K562 (cell line): Measurements from ENCODE around the gene SESN2. TPM values are rescaled to one million over a fixed set of nuclear protein-coding genes. Genes with fewer than 3 reads are reported as not detected.

Experiments used
- FIP1L1 ChIP-seq: fragments of 200-400 bp; formaldehyde crosslinking; IDR thresholded peaks from 2 replicates; pipeline ENCODE4 v1.6.1; 2018; ENCODE audit warnings: mild to moderate bottlenecking, low read depth, low read length; ENCODE audit not compliant: poor library complexity, severe bottlenecking
- HDAC3 ChIP-seq: fragments of 450-650 bp; IDR thresholded peaks from 2 replicates; pipeline ENCODE4 v1.6.1; 2018; ENCODE audit warnings: borderline replicate concordance, mild to moderate bottlenecking, moderate library complexity; ENCODE audit not compliant: partially characterized antibody
- KDM1A ChIP-seq, 2 experiments: fragments of 450-650 bp; IDR thresholded peaks; 2 replicates each; pipeline ENCODE4 v1.6.1; 2016; ENCODE audit warnings: mild to moderate bottlenecking in 2 of 2
- SOX6 ChIP-seq: fragments of 450-650 bp; IDR thresholded peaks from 2 replicates; pipeline ENCODE4 v1.6.1; 2014; ENCODE audit warnings: mild to moderate bottlenecking
- polyA plus RNA-seq, 8 experiments: library from polyadenylated mRNA; depleted of rRNA in 4 of 8; stranded (reverse) in 5 of 8; unstranded in 3 of 8; fragments of >200 nt; fragmentation: Nextera tagmentation in 2 of 8; fragmentation: Illumina TruSeq in 1 of 8; extraction: Ambion mirVana in 2 of 8; extraction: Trizol in 1 of 8; gene quantifications; 2 replicates each; pipeline versions ENCODE4 v1.2.1 to v1.2.3, GENCODE V29; 2011 to 2014; ENCODE audit warnings: inconsistent platforms in 1 of 8, missing spikeins in 1 of 8
- total RNA-seq, 7 experiments: library from RNA; depleted of rRNA in 6 of 7; stranded (reverse); fragments of >200 nt in 6 of 7; fragmentation: Illumina TruSeq in 2 of 7; extraction: Trizol in 2 of 7; gene quantifications; 2 replicates each; pipeline versions ENCODE4 v1.2.1 to v1.2.3, GENCODE V29; 2011 to 2021; ENCODE audit warnings: low replicate concordance in 1 of 7
- TF ChIP-seq, protein P1 (sequence below): fragments of 250-450 bp; sonication (Bioruptor Pico); IDR thresholded peaks from 2 replicates; pipeline ENCODE4 v1.4.0; 2020
- TF ChIP-seq, protein P2 (sequence below): fragments of 450-650 bp; IDR thresholded peaks from 2 replicates; pipeline ENCODE4 v1.6.1; 2016
- TF ChIP-seq, protein P3 (sequence below): fragments of 200-800 bp; sonication (Bioruptor generic); IDR thresholded peaks from 2 replicates; pipeline ENCODE4 v1.6.1; 2017; ENCODE audit warnings: missing genetic modification characterization, missing compliant biosample characterization
- TF ChIP-seq, protein P4 (sequence below): IDR thresholded peaks from 3 replicates; pipeline ENCODE4 v1.6.1; 2011; ENCODE audit warnings: borderline replicate concordance, mild to moderate bottlenecking; ENCODE audit not compliant: insufficient read length, insufficient read depth

The SESN2 gene
- total and polyA plus RNA-seq, 9 of the 15 experiments (the other 6 are each of a cell fraction or from before 2014, with no cell fraction given), result 3.7 to 71.3 (median 16.8) TPM

DNA sequence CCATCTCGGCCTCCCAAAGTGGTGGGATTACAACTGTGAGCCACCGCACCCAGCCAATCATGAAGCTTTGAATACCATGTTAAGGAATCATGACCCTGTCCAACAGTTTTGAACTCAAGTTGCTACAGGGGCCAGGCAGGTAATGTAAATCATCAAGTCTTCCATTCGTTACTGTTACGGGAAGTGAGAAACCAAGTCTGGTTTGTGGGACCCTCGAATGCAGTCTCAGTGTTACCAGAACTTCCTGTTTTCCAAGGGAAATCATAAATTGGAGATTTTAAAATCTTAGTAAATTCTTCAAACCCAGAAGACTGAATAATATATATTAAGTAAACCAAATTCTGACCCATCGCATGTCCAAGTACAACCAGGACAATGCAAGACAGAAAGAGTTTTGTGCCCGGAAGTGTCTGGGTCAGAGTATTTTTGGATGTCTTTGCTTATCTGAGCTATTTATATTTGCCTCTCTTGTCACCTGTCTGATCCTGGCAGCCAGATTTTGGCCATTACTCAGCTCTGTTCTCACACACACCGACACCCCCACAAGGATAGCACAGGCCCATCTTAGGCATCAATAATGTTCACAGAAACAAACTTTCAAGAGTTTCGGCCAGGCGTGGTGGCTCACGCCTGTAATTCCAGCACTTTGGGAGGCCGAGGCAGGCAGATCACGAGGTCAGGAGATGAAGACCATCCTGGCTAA, 14.6 kb upstream of the SESN2 start (continued):
- TF ChIP-seq HDAC3, result peak; percentile 21
- TF ChIP-seq, protein P1, sequence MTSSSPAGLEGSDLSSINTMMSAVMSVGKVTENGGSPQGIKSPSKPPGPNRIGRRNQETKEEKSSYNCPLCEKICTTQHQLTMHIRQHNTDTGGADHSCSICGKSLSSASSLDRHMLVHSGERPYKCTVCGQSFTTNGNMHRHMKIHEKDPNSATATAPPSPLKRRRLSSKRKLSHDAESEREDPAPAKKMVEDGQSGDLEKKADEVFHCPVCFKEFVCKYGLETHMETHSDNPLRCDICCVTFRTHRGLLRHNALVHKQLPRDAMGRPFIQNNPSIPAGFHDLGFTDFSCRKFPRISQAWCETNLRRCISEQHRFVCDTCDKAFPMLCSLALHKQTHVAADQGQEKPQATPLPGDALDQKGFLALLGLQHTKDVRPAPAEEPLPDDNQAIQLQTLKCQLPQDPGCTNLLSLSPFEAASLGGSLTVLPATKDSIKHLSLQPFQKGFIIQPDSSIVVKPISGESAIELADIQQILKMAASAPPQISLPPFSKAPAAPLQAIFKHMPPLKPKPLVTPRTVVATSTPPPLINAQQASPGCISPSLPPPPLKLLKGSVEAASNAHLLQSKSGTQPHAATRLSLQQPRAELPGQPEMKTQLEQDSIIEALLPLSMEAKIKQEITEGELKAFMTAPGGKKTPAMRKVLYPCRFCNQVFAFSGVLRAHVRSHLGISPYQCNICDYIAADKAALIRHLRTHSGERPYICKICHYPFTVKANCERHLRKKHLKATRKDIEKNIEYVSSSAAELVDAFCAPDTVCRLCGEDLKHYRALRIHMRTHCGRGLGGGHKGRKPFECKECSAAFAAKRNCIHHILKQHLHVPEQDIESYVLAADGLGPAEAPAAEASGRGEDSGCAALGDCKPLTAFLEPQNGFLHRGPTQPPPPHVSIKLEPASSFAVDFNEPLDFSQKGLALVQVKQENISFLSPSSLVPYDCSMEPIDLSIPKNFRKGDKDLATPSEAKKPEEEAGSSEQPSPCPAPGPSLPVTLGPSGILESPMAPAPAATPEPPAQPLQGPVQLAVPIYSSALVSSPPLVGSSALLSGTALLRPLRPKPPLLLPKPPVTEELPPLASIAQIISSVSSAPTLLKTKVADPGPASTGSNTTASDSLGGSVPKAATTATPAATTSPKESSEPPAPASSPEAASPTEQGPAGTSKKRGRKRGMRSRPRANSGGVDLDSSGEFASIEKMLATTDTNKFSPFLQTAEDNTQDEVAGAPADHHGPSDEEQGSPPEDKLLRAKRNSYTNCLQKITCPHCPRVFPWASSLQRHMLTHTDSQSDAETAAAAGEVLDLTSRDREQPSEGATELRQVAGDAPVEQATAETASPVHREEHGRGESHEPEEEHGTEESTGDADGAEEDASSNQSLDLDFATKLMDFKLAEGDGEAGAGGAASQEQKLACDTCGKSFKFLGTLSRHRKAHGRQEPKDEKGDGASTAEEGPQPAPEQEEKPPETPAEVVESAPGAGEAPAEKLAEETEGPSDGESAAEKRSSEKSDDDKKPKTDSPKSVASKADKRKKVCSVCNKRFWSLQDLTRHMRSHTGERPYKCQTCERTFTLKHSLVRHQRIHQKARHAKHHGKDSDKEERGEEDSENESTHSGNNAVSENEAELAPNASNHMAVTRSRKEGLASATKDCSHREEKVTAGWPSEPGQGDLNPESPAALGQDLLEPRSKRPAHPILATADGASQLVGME (CRISPR knock-in tag), result no peak
- TF ChIP-seq, protein P2, sequence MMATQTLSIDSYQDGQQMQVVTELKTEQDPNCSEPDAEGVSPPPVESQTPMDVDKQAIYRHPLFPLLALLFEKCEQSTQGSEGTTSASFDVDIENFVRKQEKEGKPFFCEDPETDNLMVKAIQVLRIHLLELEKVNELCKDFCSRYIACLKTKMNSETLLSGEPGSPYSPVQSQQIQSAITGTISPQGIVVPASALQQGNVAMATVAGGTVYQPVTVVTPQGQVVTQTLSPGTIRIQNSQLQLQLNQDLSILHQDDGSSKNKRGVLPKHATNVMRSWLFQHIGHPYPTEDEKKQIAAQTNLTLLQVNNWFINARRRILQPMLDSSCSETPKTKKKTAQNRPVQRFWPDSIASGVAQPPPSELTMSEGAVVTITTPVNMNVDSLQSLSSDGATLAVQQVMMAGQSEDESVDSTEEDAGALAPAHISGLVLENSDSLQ, result peak; percentile 21; the same call in 1 of the 2 replicates
- 0 out of 4 replicates have a peak, but pooled peaks have one; percentile 10 to 46 for TF ChIP-seq KDM1A (IDR thresholded peaks at IDR 0.05)
- TF ChIP-seq SOX6, result 0 out of 2 replicates have a peak, but pooled peaks have one; percentile 14
- TF ChIP-seq, protein P3, sequence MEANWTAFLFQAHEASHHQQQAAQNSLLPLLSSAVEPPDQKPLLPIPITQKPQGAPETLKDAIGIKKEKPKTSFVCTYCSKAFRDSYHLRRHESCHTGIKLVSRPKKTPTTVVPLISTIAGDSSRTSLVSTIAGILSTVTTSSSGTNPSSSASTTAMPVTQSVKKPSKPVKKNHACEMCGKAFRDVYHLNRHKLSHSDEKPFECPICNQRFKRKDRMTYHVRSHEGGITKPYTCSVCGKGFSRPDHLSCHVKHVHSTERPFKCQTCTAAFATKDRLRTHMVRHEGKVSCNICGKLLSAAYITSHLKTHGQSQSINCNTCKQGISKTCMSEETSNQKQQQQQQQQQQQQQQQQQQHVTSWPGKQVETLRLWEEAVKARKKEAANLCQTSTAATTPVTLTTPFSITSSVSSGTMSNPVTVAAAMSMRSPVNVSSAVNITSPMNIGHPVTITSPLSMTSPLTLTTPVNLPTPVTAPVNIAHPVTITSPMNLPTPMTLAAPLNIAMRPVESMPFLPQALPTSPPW (CRISPR knock-in tag), result 0 out of 2 replicates have a peak, but pooled peaks have one; percentile 10
- no peak for TF ChIP-seq FIP1L1
- TF ChIP-seq, protein P4, sequence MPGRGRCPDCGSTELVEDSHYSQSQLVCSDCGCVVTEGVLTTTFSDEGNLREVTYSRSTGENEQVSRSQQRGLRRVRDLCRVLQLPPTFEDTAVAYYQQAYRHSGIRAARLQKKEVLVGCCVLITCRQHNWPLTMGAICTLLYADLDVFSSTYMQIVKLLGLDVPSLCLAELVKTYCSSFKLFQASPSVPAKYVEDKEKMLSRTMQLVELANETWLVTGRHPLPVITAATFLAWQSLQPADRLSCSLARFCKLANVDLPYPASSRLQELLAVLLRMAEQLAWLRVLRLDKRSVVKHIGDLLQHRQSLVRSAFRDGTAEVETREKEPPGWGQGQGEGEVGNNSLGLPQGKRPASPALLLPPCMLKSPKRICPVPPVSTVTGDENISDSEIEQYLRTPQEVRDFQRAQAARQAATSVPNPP, result no peak
